ENCODE results near the gene SELENOK.

Gene SELENOK

GRCh38 chr3:53841296-53841695 is 50.4 kb downstream of the SELENOK start:
- no peak for FAIRE-seq

DNA sequence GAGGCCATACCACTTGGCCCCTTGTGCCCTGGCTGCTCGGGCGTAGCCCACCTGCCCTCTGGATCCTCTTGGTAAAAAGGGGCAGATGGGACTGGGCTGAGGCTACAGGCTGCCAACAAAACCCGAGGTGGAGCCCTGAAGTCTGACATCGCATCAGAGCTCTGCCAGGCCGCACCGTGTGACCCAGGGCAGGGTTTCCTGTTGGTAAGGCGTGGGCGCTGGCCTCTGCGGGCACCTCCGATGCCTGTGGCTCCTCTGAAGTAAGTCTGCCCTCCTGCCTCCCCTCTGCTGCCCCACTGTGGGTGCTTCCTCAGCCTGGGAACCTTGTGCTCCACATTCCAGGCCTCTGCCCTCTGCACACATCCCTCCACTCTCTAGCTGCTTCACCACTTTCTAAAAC is 54.3 kb downstream of the SELENOK start:
- FAIRE-seq: no peak

DNA sequence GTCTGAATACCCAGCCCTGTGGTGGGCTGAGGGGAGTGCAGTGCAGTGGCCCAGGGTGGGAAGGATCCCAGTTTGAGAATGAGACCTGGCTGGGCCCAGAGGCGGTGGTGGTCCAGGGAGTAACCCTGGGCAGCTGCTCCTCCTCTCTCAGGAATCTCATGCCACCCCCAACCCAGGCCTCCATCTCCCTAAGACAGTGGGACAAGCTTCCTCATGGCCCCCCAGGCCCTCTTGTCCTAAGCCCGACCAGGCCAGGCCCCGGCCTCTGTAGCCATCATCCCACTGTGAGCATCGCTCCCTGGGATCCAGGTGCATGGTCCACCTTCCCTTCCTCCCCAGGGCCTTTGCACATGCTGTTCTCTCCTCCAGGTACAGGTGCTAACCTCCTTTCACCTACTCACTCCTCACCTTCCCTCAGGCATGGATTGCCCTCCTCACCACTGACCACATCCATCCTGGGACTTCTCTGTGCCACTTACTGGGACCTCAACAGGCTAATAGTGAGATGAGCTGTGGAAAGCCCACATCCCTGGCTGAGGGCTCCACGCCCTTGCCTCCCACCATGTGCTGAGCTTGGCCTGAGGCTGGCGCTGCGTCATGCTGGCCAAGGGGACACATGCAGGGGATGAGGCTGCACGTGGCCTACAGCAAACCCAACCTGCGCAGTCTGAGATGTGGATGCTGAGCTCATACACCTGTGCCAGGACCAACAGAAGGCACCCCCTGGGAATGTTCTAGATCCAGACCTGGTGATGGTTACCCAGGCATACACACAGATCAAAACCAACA is 55.4 kb downstream of the SELENOK start:
- FAIRE-seq: no peak

- FAIRE-seq: no peak
Measured at GRCh38 chr3:53835257-53835656, 56.4 kb downstream of the SELENOK start.

- FAIRE-seq: no peak
Measured at GRCh38 chr3:53834429-53835095, 57.1 kb downstream of the SELENOK start.
